Measurements from ENCODE around the gene RAB40A. TPM values are rescaled to one million over a fixed set of nuclear protein-coding genes. Genes with fewer than 3 reads are reported as not detected.
"Not testable (repeated sequence)": the region's sequence is repeated elsewhere in the genome, so short reads cannot be mapped to it uniquely, and the experiment has no call there.

RAB40A gene
- polyA plus RNA-seq, 1 experiment = 0.22 TPM

DNA sequence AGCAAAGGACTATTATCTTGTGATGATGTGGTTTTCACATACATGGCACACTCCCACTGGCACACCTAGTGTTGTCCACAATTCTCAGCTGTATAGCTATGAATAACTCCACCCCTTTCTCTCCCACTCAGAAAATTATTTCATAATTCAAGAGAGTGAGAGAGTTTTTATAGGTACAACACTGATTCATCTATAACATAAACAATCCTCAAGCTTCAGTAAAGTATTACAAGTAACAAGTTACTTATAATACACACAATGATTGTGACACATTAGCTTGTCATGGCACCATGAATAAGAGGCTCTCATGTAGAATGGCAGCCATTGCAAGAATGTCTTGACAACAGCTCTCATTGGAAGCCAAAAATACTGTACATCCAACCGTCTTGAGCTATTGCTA is 43.9 kb downstream of the RAB40A start:
- no peaks in the 10 kb centered on the region for H3K9me3 ChIP-seq (ENCODE audit: control insufficient read depth, insufficient read depth, low read length)
- no peak overlapping the region for H3K4me3 ChIP-seq (ENCODE audit: low read depth, low read length)
- ChIA-PET POLR2A (no interaction called here), CTCF (interaction anchor here (1.0 to 1.3 kb wide), 3 partner anchors 8 to 264 kb away, joined by 3 read pairs; no protein-coding TSS in a partner anchor)
- TF ChIP-seq, protein P1, sequence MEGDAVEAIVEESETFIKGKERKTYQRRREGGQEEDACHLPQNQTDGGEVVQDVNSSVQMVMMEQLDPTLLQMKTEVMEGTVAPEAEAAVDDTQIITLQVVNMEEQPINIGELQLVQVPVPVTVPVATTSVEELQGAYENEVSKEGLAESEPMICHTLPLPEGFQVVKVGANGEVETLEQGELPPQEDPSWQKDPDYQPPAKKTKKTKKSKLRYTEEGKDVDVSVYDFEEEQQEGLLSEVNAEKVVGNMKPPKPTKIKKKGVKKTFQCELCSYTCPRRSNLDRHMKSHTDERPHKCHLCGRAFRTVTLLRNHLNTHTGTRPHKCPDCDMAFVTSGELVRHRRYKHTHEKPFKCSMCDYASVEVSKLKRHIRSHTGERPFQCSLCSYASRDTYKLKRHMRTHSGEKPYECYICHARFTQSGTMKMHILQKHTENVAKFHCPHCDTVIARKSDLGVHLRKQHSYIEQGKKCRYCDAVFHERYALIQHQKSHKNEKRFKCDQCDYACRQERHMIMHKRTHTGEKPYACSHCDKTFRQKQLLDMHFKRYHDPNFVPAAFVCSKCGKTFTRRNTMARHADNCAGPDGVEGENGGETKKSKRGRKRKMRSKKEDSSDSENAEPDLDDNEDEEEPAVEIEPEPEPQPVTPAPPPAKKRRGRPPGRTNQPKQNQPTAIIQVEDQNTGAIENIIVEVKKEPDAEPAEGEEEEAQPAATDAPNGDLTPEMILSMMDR (IDR thresholded peaks at IDR 0.05; ENCODE audit: low read depth, low read length) = no peak
- no peaks in the 10 kb centered on the region for H3K27me3 ChIP-seq (ENCODE audit: control insufficient read depth, insufficient read depth, low read length)
- no peak overlapping the region for H3K27ac ChIP-seq (ENCODE audit: low read depth, low read length)
- no peak for DNase-seq (ENCODE audit: low read depth, low spot score)

- POLR2A ChIA-PET; H3K27me3 ChIP-seq (ENCODE audit: control insufficient read depth, insufficient read depth, low read length); DNase-seq (ENCODE audit: low read depth, low spot score); H3K27ac ChIP-seq (ENCODE audit: low read depth, low read length); H3K9me3 ChIP-seq (ENCODE audit: control insufficient read depth, insufficient read depth, low read length); H3K4me3 ChIP-seq (ENCODE audit: low read depth, low read length): not testable (repeated sequence)
- CTCF ChIA-PET = interaction anchor here (1.6 kb wide), 1 partner anchor 20 kb away, joined by 5 read pairs; no protein-coding TSS in a partner anchor
Measured at GRCh38 chrX:103469977-103470376, 49.3 kb downstream of the RAB40A start.

DNA sequence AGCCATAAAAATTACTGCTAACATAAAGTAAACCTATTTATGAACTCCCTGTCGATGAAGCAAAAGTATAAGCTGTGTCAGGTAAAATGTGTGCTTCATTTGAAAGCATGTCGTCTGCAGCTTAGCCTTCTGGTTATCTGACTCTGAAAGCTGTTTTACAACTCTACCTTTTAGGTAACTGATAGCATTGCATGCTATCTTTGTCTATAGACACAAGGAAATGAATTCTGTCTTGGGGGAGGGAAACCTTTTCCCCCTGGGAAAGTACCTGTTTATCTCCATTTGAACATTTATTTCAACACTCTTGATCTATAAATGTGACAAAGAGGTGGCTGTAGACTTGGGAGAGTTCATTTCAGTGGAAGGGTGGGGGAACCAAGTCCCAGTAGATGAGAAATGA is 51.4 kb downstream of the RAB40A start:
- no peak overlapping the region for H3K4me3 ChIP-seq (ENCODE audit: low read depth, low read length)
- ChIA-PET POLR2A (no interaction called here), CTCF (interaction anchor here (0.6 to 1.3 kb wide), 2 partner anchors 9 to 257 kb away, joined by 3 to 4 read pairs; no protein-coding TSS in a partner anchor)
- H3K27me3 ChIP-seq (ENCODE audit: control insufficient read depth, insufficient read depth, low read length) = no peaks in the 10 kb centered on the region
- H3K27ac ChIP-seq (ENCODE audit: low read depth, low read length) = no peak overlapping the region
- H3K9me3 ChIP-seq (ENCODE audit: control insufficient read depth, insufficient read depth, low read length) = no peaks in the 10 kb centered on the region
- TF ChIP-seq, protein P1 (IDR thresholded peaks at IDR 0.05; ENCODE audit: low read depth, low read length) = no peak
- DNase-seq (ENCODE audit: low read depth, low spot score) = no peak

- TF ChIP-seq, protein P1 (IDR thresholded peaks at IDR 0.05; ENCODE audit: low read depth, low read length) = no peak
- no peaks in the 10 kb centered on the region for H3K9me3 ChIP-seq (ENCODE audit: control insufficient read depth, insufficient read depth, low read length)
- no peak overlapping the region for H3K27ac ChIP-seq (ENCODE audit: low read depth, low read length)
- no peaks in the 10 kb centered on the region for H3K27me3 ChIP-seq (ENCODE audit: control insufficient read depth, insufficient read depth, low read length)
- no peak for DNase-seq (ENCODE audit: low read depth, low spot score)
- CTCF ChIA-PET = interaction anchor here (1.3 kb wide), 1 partner anchor 256 kb away, joined by 4 read pairs; no protein-coding TSS in a partner anchor
- no peak overlapping the region for H3K4me3 ChIP-seq (ENCODE audit: low read depth, low read length)
- POLR2A ChIA-PET = no interaction called here
Measured at GRCh38 chrX:103467156-103467555, 52.1 kb downstream of the RAB40A start.

DNA sequence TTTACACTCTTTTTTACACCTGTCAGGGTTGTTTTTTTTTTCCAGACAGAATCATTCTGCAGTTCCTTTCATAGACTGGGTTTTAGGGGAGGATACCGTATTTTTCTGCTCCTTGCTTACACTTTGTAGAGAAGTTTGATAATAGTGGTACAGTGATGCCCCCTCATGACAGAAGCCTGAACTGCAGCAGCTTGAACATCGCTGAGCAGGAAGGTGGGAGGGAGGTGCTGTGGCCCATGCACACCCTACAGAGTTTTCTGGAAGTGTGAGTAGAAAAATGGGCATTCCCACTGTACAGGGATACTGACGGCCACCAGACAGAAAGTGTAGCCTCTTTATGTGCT is 54.5 kb downstream of the RAB40A start:
- TF ChIP-seq, protein P1 (IDR thresholded peaks at IDR 0.05; ENCODE audit: low read depth, low read length) = peak; percentile 76
- peak; percentile 52 for DNase-seq (ENCODE audit: low read depth, low spot score)
- H3K4me3 ChIP-seq (ENCODE audit: low read depth, low read length) = no peak overlapping the region
- CTCF ChIA-PET = interaction anchor here (0.6 to 5.0 kb wide), 18 partner anchors 9 to 260 kb away, joined by 3 to 78 read pairs (median 4); partner anchors contain the start of genes BEX4, TCEAL7 and TCEAL9
- H3K27me3 ChIP-seq (ENCODE audit: control insufficient read depth, insufficient read depth, low read length) = no peaks in the 10 kb centered on the region
- no peak overlapping the region for H3K27ac ChIP-seq (ENCODE audit: low read depth, low read length)
- POLR2A ChIA-PET = no interaction called here
- no peaks in the 10 kb centered on the region for H3K9me3 ChIP-seq (ENCODE audit: control insufficient read depth, insufficient read depth, low read length)
